Hematopoietic multipotent progenitor cell treated with erythropoietin and hydrocortisone succinate and interleukin-3 and kit ligand, for 4 days (in vitro differentiated cells): ENCODE results near the gene SLC9A1.
"Not testable (repeated sequence)": the region's sequence is repeated elsewhere in the genome, so short reads cannot be mapped to it uniquely, and the experiment has no call there.

ENCODE experiments used
- DNase-seq: peaks from one replicate; pipeline ENCODE4 v3.0.0-alpha.2; 2015

The SLC9A1 gene

GRCh38 chr1:27154991-27155781 is at the start of gene SLC9A1:
Gene SLC9A1, minus strand, starts transcription at chr1:27155125. Its CDS starts 791 bp downstream, at chr1:27154334.
- peak; percentile 94 for DNase-seq

- DNase-seq: no peak
Measured at GRCh38 chr1:27203946-27204345, 49.0 kb upstream of the SLC9A1 start.

GRCh38 chr1:27201295-27201694 is 46.4 kb upstream of the SLC9A1 start:
- DNase-seq: no peak

- no peak for DNase-seq
Measured at GRCh38 chr1:27193194-27193593, 38.3 kb upstream of the SLC9A1 start.

GRCh38 chr1:27192039-27192529 is 37.2 kb upstream of the SLC9A1 start:
- DNase-seq: no peak

GRCh38 chr1:27184665-27185064 is 29.7 kb upstream of the SLC9A1 start:
- not testable (repeated sequence) for DNase-seq

- DNase-seq: no peak
Measured at GRCh38 chr1:27179979-27180378, 25.1 kb upstream of the SLC9A1 start.

GRCh38 chr1:27179379-27179778 is 24.5 kb upstream of the SLC9A1 start:
- DNase-seq: no peak

- no peak for DNase-seq
Measured at GRCh38 chr1:27176954-27177353, 22.0 kb upstream of the SLC9A1 start.

GRCh38 chr1:27176323-27176722 is 21.4 kb upstream of the SLC9A1 start:
- DNase-seq: no peak

- not testable (repeated sequence) for DNase-seq
Measured at GRCh38 chr1:27172992-27173391, 18.1 kb upstream of the SLC9A1 start.

GRCh38 chr1:27166929-27167328 is 12.0 kb upstream of the SLC9A1 start:
- peak; percentile 24 for DNase-seq

- DNase-seq: no peak
Measured at GRCh38 chr1:27166351-27166802, 11.5 kb upstream of the SLC9A1 start.

- DNase-seq: no peak
Measured at GRCh38 chr1:27163093-27163492, 8.2 kb upstream of the SLC9A1 start.

- no peak for DNase-seq
Measured at GRCh38 chr1:27162090-27162489, 7.2 kb upstream of the SLC9A1 start.

- no peak for DNase-seq
Measured at GRCh38 chr1:27161594-27161993, 6.7 kb upstream of the SLC9A1 start.

- DNase-seq: peak; percentile 81
Measured at GRCh38 chr1:27157194-27157593, 2.3 kb upstream of the SLC9A1 start.

GRCh38 chr1:27154469-27154990 is 395 bp downstream of the SLC9A1 start:
- no peak for DNase-seq

GRCh38 chr1:27153927-27154358 is 982 bp downstream of the SLC9A1 start:
- peak; percentile 34 for DNase-seq

- no peak for DNase-seq
Measured at GRCh38 chr1:27153549-27153886, 1.4 kb downstream of the SLC9A1 start.

GRCh38 chr1:27152829-27153548 is 1.9 kb downstream of the SLC9A1 start:
- no peak for DNase-seq

- no peak for DNase-seq
Measured at GRCh38 chr1:27152004-27152828, 2.7 kb downstream of the SLC9A1 start.

GRCh38 chr1:27150641-27151040 is 4.3 kb downstream of the SLC9A1 start:
- DNase-seq: no peak
